HG02840 (cell line): Measurements from ENCODE around the gene ERP44.
"Not testable (repeated sequence)": the region's sequence is repeated elsewhere in the genome, so short reads cannot be mapped to it uniquely, and the experiment has no call there.

ENCODE experiments used
- ATAC-seq: cut with Tn5 transposase; IDR thresholded peaks from one replicate; pipeline ENCODE4 v1.9.1; 2021; ENCODE audit warnings: mild to moderate bottlenecking, moderate library complexity, moderate number of reproducible peaks; ENCODE audit not compliant: unreplicated experiment, low FRiP score

ERP44 gene

GRCh38 chr9:100101608-100102007, 2.8 kb upstream of the ERP44 start:
- ATAC-seq, result no peak

GRCh38 chr9:100100146-100100667, 1.4 kb upstream of the ERP44 start:
- ATAC-seq, result no peak

- ATAC-seq, result no peak
Observed at GRCh38 chr9:100099722-100100042, 882 bp upstream of the ERP44 start.

- peak; percentile 16 for ATAC-seq
Observed at GRCh38 chr9:100098046-100098886, 534 bp downstream of the ERP44 start.

GRCh38 chr9:100096378-100096916, 2.4 kb downstream of the ERP44 start:
- ATAC-seq, result no peak

- not testable (repeated sequence) for ATAC-seq
Observed at GRCh38 chr9:100094411-100094810, 4.4 kb downstream of the ERP44 start.

- ATAC-seq, result no peak
Observed at GRCh38 chr9:100092066-100092465, 6.7 kb downstream of the ERP44 start.

- no peak for ATAC-seq
Observed at GRCh38 chr9:100091650-100092049, 7.2 kb downstream of the ERP44 start.

- ATAC-seq, result no peak
Observed at GRCh38 chr9:100090880-100091279, 7.9 kb downstream of the ERP44 start.

- no peak for ATAC-seq
Observed at GRCh38 chr9:100088202-100088601, 10.6 kb downstream of the ERP44 start.

- ATAC-seq, result no peak
Observed at GRCh38 chr9:100087218-100087617, 11.6 kb downstream of the ERP44 start.

- no peak for ATAC-seq
Observed at GRCh38 chr9:100086097-100086635, 12.6 kb downstream of the ERP44 start.

GRCh38 chr9:100084734-100085133, 14.1 kb downstream of the ERP44 start:
- ATAC-seq, result peak; percentile 80

GRCh38 chr9:100084128-100084453, 14.7 kb downstream of the ERP44 start:
- peak; percentile 49 for ATAC-seq

- peak; percentile 41 for ATAC-seq
Observed at GRCh38 chr9:100083448-100084127, 15.2 kb downstream of the ERP44 start.

- no peak for ATAC-seq
Observed at GRCh38 chr9:100082782-100083181, 16.0 kb downstream of the ERP44 start.

- ATAC-seq, result not testable (repeated sequence)
Observed at GRCh38 chr9:100076256-100076655, 22.5 kb downstream of the ERP44 start.

GRCh38 chr9:100074989-100075388, 23.8 kb downstream of the ERP44 start:
- no peak for ATAC-seq

GRCh38 chr9:100074093-100074492, 24.7 kb downstream of the ERP44 start:
- ATAC-seq, result no peak

- no peak for ATAC-seq
Observed at GRCh38 chr9:100072805-100073204, 26.0 kb downstream of the ERP44 start.

- no peak for ATAC-seq
Observed at GRCh38 chr9:100071271-100071670, 27.5 kb downstream of the ERP44 start.
